Measurements from ENCODE around the gene TNP1. TPM values are rescaled to one million over a fixed set of nuclear protein-coding genes. Genes with fewer than 3 reads are reported as not detected.

Gene TNP1
- total RNA-seq, 2 donors from 2014 or later, result not detected

GRCh38 chr2:216819055-216819454 lies 40.8 kb downstream of the TNP1 start:
- Mint-ChIP-seq H3K27me3 (peaks cover 17% of the 10 kb centered on the region), H3K4me3 (no peak overlapping the region), H3K4me1 (no peaks in the 10 kb centered on the region), H3K36me3 (ENCODE audit: low read depth) (no peaks in the 10 kb centered on the region), H3K27ac (no peak overlapping the region)
- DNase-seq, result no peak
- ATAC-seq, result no peak
- H3K9me3 ChIP-seq (ENCODE audit: control insufficient read depth, low read length, poor library complexity, severe bottlenecking), result no peaks in the 10 kb centered on the region

- no peaks in the 10 kb centered on the region for H3K36me3 Mint-ChIP-seq (ENCODE audit: low read depth)
- no peak overlapping the region for H3K27ac Mint-ChIP-seq
- ATAC-seq (no peak), DNase-seq (no peak)
- H3K4me1 Mint-ChIP-seq, result no peaks in the 10 kb centered on the region
- peaks cover 6% of the 10 kb centered on the region for H3K27me3 Mint-ChIP-seq
- H3K9me3 ChIP-seq (ENCODE audit: control insufficient read depth, low read length, poor library complexity, severe bottlenecking), result no peaks in the 10 kb centered on the region
- no peak overlapping the region for H3K4me3 Mint-ChIP-seq
Measured at GRCh38 chr2:216810399-216811160, 49.3 kb downstream of the TNP1 start.

Other genes with a start within 250 kb of the TNP1 start
- 1 to 10 TPM in 1 of 2 donors, not detected in 1; 6.1 TPM for gene IGFBP2, start 226.6 kb downstream of the TNP1 start, total RNA-seq
- not detected for gene IGFBP5, start 164.5 kb downstream of the TNP1 start, total RNA-seq